Measurements from ENCODE around the gene PRICKLE4.
"Not testable (repeated sequence)": the region's sequence is repeated elsewhere in the genome, so short reads cannot be mapped to it uniquely, and the experiment has no call there.

The PRICKLE4 gene

GRCh38 chr6:41798901-41799558, 18.4 kb downstream of the PRICKLE4 start:
- no peak for DNase-seq (ENCODE audit: low read depth)

GRCh38 chr6:41799559-41799911, 19.0 kb downstream of the PRICKLE4 start:
- DNase-seq (ENCODE audit: low read depth), result no peak

- no peak for DNase-seq (ENCODE audit: low read depth)
These were observed 20.8 kb downstream of the PRICKLE4 start for GRCh38 chr6:41801380-41801779.

- DNase-seq (ENCODE audit: low read depth), result no peak
These were observed 25.5 kb downstream of the PRICKLE4 start for GRCh38 chr6:41805830-41806774.

GRCh38 chr6:41811095-41811494, 30.5 kb downstream of the PRICKLE4 start:
- no peak for DNase-seq (ENCODE audit: low read depth)

- not testable (repeated sequence) for DNase-seq (ENCODE audit: low read depth)
These were observed 31.4 kb downstream of the PRICKLE4 start for GRCh38 chr6:41811946-41812345.

GRCh38 chr6:41813469-41813868, 32.9 kb downstream of the PRICKLE4 start:
- no peak for DNase-seq (ENCODE audit: low read depth)

GRCh38 chr6:41813956-41814355, 33.4 kb downstream of the PRICKLE4 start:
- no peak for DNase-seq (ENCODE audit: low read depth)

GRCh38 chr6:41814629-41815028, 34.0 kb downstream of the PRICKLE4 start:
- no peak for DNase-seq (ENCODE audit: low read depth)

- no peak for DNase-seq (ENCODE audit: low read depth)
These were observed 35.0 kb downstream of the PRICKLE4 start for GRCh38 chr6:41815587-41815986.

- DNase-seq (ENCODE audit: low read depth), result no peak
These were observed 37.9 kb downstream of the PRICKLE4 start for GRCh38 chr6:41818271-41819054.

- no peak for DNase-seq (ENCODE audit: low read depth)
These were observed 40.7 kb downstream of the PRICKLE4 start for GRCh38 chr6:41821266-41821665.

GRCh38 chr6:41822021-41822420, 41.4 kb downstream of the PRICKLE4 start:
- DNase-seq (ENCODE audit: low read depth), result no peak

GRCh38 chr6:41823178-41823577, 42.6 kb downstream of the PRICKLE4 start:
- no peak for DNase-seq (ENCODE audit: low read depth)

- DNase-seq (ENCODE audit: low read depth), result no peak
These were observed 44.3 kb downstream of the PRICKLE4 start for GRCh38 chr6:41824571-41825569.

GRCh38 chr6:41826343-41827022, 45.9 kb downstream of the PRICKLE4 start:
- DNase-seq (ENCODE audit: low read depth), result no peak

GRCh38 chr6:41832263-41832662, 51.7 kb downstream of the PRICKLE4 start:
- no peak for DNase-seq (ENCODE audit: low read depth)

- no peak for DNase-seq (ENCODE audit: low read depth)
These were observed 55.6 kb downstream of the PRICKLE4 start for GRCh38 chr6:41836022-41836659.

- DNase-seq (ENCODE audit: low read depth), result no peak
These were observed 56.1 kb downstream of the PRICKLE4 start for GRCh38 chr6:41836660-41837052.
